ENCODE data around the gene ACAP3. TPM values are rescaled to one million over a fixed set of nuclear protein-coding genes. Genes with fewer than 3 reads are reported as not detected.

The ACAP3 gene
- total RNA-seq = 19.7 and 22.7 TPM in 2 replicates

DNA sequence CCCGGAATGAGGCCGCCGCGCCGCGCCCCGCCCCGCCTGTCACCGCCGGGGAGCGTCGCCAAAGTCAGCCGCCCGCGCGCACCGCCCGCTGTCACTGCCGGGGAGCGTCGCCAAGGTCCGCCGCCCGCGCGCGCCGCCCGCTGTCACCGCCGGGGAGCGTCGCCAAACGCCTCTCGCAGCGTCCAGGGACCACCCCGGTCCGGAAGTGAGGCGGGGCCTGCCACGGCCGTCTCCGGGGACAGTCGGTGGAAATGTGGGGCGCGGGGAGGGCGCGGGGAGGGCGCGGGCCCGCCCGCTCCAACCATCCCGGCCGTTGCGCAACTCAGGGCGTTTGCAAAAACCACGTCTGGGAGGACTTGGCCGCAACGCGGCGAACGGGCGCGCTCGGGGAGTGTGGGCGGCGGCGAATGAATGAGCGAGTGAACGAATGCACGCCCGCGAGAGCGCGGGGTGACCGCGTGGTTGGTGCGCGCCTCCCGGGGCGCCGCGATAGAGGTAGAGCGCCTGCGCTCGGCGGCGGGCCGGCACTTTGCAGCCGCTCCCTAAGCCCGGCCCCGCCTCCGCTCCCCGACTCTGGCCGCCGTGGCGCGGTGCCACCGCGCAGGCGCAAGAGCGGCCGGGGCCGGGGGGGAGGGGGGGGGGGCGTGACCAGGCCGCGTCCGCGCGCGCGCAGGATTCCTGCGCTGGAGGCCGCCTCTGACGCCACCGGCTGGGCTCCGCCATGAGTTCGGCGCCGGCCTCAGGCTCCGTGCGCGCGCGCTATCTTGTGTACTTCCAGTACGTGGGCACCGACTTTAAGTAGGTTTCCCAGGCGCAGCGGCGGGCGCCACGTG is at the start of gene ACAP3, which contains the start of gene PUSL1:
ACAP3 (minus strand) TSS at position 8 of the 833 bp plus-strand sequence. CDS start 115 bp downstream, outside the sequence.
PUSL1 (plus strand) TSS at position 675 of the 833 bp plus-strand sequence; CDS start at position 722, 47 bp downstream.

GRCh38 chr1:1349256-1350012 is 41.7 kb upstream of the ACAP3 start, which contains the start of gene DVL1:
Gene DVL1, minus strand, starts transcription at chr1:1349418. Its CDS starts 353 bp downstream, at chr1:1349065.

DNA sequence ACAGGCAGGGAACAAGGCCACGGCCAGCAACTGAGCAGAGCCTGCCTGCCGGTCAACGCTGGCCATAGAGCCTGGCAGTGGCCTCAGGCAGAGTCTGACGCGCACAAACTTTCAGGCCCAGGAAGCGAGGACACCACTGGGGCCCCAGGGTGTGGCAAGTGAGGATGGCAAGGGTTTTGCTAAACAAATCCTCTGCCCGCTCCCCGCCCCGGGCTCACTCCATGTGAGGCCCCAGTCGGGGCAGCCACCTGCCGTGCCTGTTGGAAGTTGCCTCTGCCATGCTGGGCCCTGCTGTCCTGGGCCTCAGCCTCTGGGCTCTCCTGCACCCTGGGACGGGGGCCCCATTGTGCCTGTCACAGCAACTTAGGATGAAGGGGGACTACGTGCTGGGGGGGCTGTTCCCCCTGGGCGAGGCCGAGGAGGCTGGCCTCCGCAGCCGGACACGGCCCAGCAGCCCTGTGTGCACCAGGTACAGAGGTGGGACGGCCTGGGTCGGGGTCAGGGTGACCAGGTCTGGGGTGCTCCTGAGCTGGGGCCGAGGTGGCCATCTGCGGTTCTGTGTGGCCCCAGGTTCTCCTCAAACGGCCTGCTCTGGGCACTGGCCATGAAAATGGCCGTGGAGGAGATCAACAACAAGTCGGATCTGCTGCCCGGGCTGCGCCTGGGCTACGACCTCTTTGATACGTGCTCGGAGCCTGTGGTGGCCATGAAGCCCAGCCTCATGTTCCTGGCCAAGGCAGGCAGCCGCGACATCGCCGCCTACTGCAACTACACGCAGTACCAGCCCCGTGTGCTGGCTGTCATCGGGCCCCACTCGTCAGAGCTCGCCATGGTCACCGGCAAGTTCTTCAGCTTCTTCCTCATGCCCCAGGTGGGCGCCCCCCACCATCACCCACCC is 23.6 kb upstream of the ACAP3 start, which contains the start of gene TAS1R3:
TAS1R3 (plus strand) TSS at position 213 of the 898 bp plus-strand sequence; CDS start at position 279, 66 bp downstream.

GRCh38 chr1:1324524-1325287 is 17.0 kb upstream of the ACAP3 start, which contains the start of the genes CPTP and INTS11:
Gene CPTP, plus strand, starts transcription at chr1:1324802. Its CDS starts 2,109 bp downstream, at chr1:1326911.
Gene INTS11, minus strand, starts transcription at chr1:1324660. Its CDS starts 52 bp downstream, at chr1:1324608.

DNA sequence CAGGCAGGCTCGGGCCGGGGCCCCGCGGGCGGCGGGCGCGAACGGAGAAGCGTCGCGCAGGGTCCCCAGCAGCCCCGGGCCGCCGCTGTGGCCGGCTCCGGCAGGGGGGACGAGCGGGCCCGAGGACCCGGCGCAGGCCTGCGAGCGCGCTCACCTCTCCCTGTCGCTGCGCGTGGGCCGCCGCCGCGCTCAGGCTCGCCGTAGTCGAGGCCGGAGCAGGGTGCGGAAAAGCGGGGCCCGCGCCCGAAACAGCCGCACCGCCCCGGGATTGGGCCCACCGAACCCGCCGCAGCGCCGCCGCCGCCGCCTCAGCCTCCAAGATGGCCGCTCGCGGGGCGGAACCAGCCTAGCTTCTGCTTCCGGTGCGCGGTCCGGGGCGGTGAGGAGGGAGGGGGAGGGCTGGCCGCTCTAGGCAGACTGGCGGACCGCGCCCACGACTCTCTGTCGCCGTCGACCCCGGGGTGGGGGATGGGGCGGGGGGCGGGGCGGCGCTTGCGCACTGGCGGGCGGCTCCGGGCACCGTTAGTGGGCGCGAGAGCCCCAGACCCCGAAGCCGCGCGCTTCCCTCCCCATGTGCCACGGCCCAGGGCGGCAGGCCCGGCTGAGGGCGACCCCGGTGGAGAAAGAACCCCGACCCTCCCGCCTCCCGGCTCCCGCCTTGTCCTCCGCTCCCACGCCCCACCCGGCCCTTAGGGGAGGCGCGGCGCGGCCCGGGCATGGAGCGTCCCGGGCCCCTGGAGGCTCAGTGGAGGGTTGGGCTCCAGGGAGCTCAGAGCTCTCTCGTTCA is 34.0 kb downstream of the ACAP3 start, which contains the start of gene UBE2J2:
UBE2J2 (minus strand) TSS at position 343 of the 787 bp plus-strand sequence. CDS start 5,862 bp downstream, outside the sequence.

DNA sequence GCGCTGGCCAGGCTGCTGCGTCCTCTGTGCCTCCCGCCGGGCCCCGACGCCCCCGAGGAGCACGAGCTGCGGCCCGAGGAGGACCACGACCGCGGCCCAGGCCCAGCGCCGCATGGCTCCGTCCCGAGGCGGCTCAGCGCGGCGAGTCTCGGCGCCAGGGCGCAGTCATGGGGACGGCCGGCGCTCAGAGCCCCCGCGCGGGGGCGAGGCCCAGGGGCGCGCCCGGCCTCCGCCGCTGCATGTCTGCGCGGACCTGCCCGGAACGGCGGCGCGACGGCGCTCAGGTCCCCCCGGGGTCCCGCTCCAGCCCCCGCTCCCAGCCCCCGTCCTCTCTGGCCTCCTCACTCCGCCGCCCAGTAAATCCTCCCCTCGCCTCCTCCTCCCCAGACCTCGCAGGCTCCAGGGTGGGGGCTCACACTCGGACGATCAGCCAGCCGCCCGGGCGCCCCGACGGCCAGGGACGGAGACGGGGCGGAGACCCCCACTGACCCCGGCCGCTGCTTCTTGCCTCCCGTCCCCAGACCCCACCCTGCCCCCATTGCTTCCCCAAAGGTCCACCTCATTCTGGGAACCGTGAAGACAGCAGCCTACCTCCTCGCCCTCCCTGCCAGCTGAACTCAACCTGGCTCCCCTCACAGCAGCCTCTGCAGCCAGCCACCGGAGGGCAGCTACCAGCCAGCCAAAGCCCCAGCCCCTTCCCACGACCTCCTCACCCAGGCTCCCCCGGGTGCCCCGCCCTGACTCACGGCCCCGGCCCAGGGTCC is 61.0 kb downstream of the ACAP3 start, which contains the start of gene C1QTNF12:
C1QTNF12 (minus strand) TSS at position 146 of the 764 bp plus-strand sequence; CDS start at position 114, 32 bp downstream.

Small RNA genes within 50 kb of the gene (small RNA-seq; reads per million reads assigned to genes)
- gene MIR6726 = not detected

Other genes with a start within 250 kb of the ACAP3 start
- gene RNF223, start 233.6 kb downstream of the ACAP3 start, total RNA-seq = not detected in 2 replicates
- gene C1orf159, start 191.8 kb downstream of the ACAP3 start, total RNA-seq = 8.6 and 11.8 TPM in 2 replicates
- gene TTLL10, start 134.1 kb downstream of the ACAP3 start, total RNA-seq = not detected in 2 replicates
- gene TNFRSF18, start 101.3 kb downstream of the ACAP3 start, total RNA-seq = not detected in 2 replicates
- 0.57 and 0.93 TPM in 2 replicates for gene TNFRSF4, start 93.8 kb downstream of the ACAP3 start, total RNA-seq
- gene SDF4, start 75.9 kb downstream of the ACAP3 start, total RNA-seq = 91.1 and 105 TPM in 2 replicates
- 20.5 and 27.3 TPM in 2 replicates for gene B3GALT6, start 75.7 kb downstream of the ACAP3 start, total RNA-seq
- 1.1 TPM in 1 of 2 replicates, not detected in the other for gene C1QTNF12, start 61.2 kb downstream of the ACAP3 start, total RNA-seq
- 50.0 and 53.1 TPM in 2 replicates for gene UBE2J2, start 34.1 kb downstream of the ACAP3 start, total RNA-seq
- gene SCNN1D, start 27.5 kb downstream of the ACAP3 start, total RNA-seq = 0.66 and 0.93 TPM in 2 replicates
- 21.0 and 22.9 TPM in 2 replicates for gene PUSL1, start 667 bp upstream of the ACAP3 start, total RNA-seq
- 64.1 and 71.4 TPM in 2 replicates for gene INTS11, start 16.7 kb upstream of the ACAP3 start, total RNA-seq
- 15.6 and 21.5 TPM in 2 replicates for gene CPTP, start 16.9 kb upstream of the ACAP3 start, total RNA-seq
- 0.13 and 0.22 TPM in 2 replicates for gene TAS1R3, start 23.4 kb upstream of the ACAP3 start, total RNA-seq
- gene DVL1, start 41.5 kb upstream of the ACAP3 start, total RNA-seq = 28.9 and 38.4 TPM in 2 replicates
- 0.80 and 1.2 TPM in 2 replicates for gene MXRA8, start 50.6 kb upstream of the ACAP3 start, total RNA-seq
- gene AURKAIP1, start 67.3 kb upstream of the ACAP3 start, total RNA-seq = 94.9 and 99.4 TPM in 2 replicates
- gene CCNL2, start 91.4 kb upstream of the ACAP3 start, total RNA-seq = 140 and 162 TPM in 2 replicates
- 100 and 116 TPM in 2 replicates for gene MRPL20, start 99.4 kb upstream of the ACAP3 start, total RNA-seq
- 0.07 and 0.13 TPM in 2 replicates for gene ANKRD65, start 113.3 kb upstream of the ACAP3 start, total RNA-seq
- 1.3 and 2.9 TPM in 2 replicates for gene VWA1, start 127.8 kb upstream of the ACAP3 start, total RNA-seq
- not detected in 2 replicates for gene ATAD3C, start 141.8 kb upstream of the ACAP3 start, total RNA-seq
- gene ATAD3B, start 163.8 kb upstream of the ACAP3 start, total RNA-seq = 33.0 and 38.4 TPM in 2 replicates
- gene ATAD3A, start 204.2 kb upstream of the ACAP3 start, total RNA-seq = 46.1 TPM in 2 replicates
- gene TMEM240, start 232.7 kb upstream of the ACAP3 start, total RNA-seq = 3.5 and 4.0 TPM in 2 replicates

All from thoracic aorta endothelial cell (primary cell).